OCI-LY1 (cell line): ENCODE measurements around the gene CNPY4.

Experiments used
- H2AFZ ChIP-seq: fragments of 200-600 bp; sonication (generic), shearing (Covaris generic); 2 replicates; pipeline ENCODE4 v1.6.0; 2014; ENCODE audit warnings: antibody characterized with exemption, mild to moderate bottlenecking, low read length
- H3F3A ChIP-seq: fragments of 200-600 bp; sonication (generic), shearing (Covaris generic); 2 replicates; pipeline ENCODE4 v1.6.0; 2014; ENCODE audit warnings: mild to moderate bottlenecking, antibody characterized with exemption, low read length, moderate library complexity; ENCODE audit not compliant: insufficient read depth
- H3K27ac ChIP-seq: fragments of 200-600 bp; sonication (generic); 2 replicates; pipeline ENCODE4 v1.5.1; 2014; ENCODE audit warnings: low read length, mixed run types, mild to moderate bottlenecking, low read depth; ENCODE audit not compliant: poor library complexity, severe bottlenecking
- H3K27me3 ChIP-seq: fragments of 200-600 bp; sonication (generic); 2 replicates; pipeline ENCODE4 v1.6.0; 2014; ENCODE audit warnings: antibody characterized with exemption, mild to moderate bottlenecking, low read length, moderate library complexity; ENCODE audit not compliant: insufficient read depth
- H3K36me3 ChIP-seq: fragments of 200-600 bp; sonication (generic); 2 replicates; pipeline ENCODE4 v1.6.1; 2014; ENCODE audit warnings: mild to moderate bottlenecking, antibody characterized with exemption, low read length, moderate library complexity, mixed read lengths; ENCODE audit not compliant: insufficient read depth
- H3K4me1 ChIP-seq: fragments of 200-600 bp; sonication (generic); 2 replicates; pipeline ENCODE4 v1.5.1; 2014; ENCODE audit warnings: mild to moderate bottlenecking, low read length, moderate library complexity; ENCODE audit not compliant: insufficient read depth, severe bottlenecking
- H3K4me2 ChIP-seq: fragments of 200-600 bp; sonication (generic), shearing (Covaris generic); 2 replicates; pipeline ENCODE4 v1.6.1; 2014; ENCODE audit warnings: low read length
- H3K4me3 ChIP-seq: fragments of 200-600 bp; sonication (generic); 2 replicates; pipeline ENCODE4 v1.5.1; 2014; ENCODE audit warnings: low read length, low read depth, mild to moderate bottlenecking, mixed read lengths; ENCODE audit not compliant: poor library complexity, severe bottlenecking
- H3K79me2 ChIP-seq: fragments of 200-600 bp; shearing (Covaris generic); 2 replicates; pipeline ENCODE4 v1.6.1; 2016; ENCODE audit warnings: mixed run types, low read length, mixed read lengths; ENCODE audit not compliant: insufficient read depth
- H3K9ac ChIP-seq: fragments of 200-600 bp; sonication (generic), shearing (Covaris generic); 2 replicates; pipeline ENCODE4 v1.6.1; 2014; ENCODE audit warnings: mild to moderate bottlenecking, low read length, mixed read lengths
- H3K9me2 ChIP-seq: fragments of 200-600 bp; sonication (generic), shearing (Covaris generic); 2 replicates; pipeline ENCODE4 v1.6.1; 2014; ENCODE audit warnings: low read depth, mild to moderate bottlenecking, low read length, mixed read lengths
- H3K9me3 ChIP-seq: fragments of 200-600 bp; shearing (Covaris generic); 2 replicates; pipeline ENCODE4 v1.6.1; 2014; ENCODE audit warnings: low read length, mixed read lengths
- H4K20me1 ChIP-seq: fragments of 200-600 bp; sonication (generic), shearing (Covaris generic); 2 replicates; pipeline ENCODE4 v1.6.0; 2016; ENCODE audit warnings: mild to moderate bottlenecking, low read length; ENCODE audit not compliant: insufficient read depth
- CTCF ChIP-seq: fragments of 200-600 bp; sonication (generic), shearing (Covaris generic); IDR thresholded peaks from 2 replicates; pipeline ENCODE4 v1.5.1; 2017; ENCODE audit warnings: mild to moderate bottlenecking, antibody characterized with exemption, low read length, moderate library complexity, mixed read lengths
- EZH2 ChIP-seq: fragments of 200-600 bp; sonication (generic), shearing (Covaris generic); IDR thresholded peaks from 2 replicates; pipeline ENCODE4 v1.8.0; 2017; ENCODE audit warnings: borderline replicate concordance, mixed run types, mild to moderate bottlenecking, antibody characterized with exemption, low read length, moderate library complexity, mixed read lengths

CNPY4 gene

GRCh38 chr7:100118388-100119071 lies 904 bp upstream of the CNPY4 start:
- Histone ChIP-seq H3K4me3 (peak overlapping the region; percentile 75), H4K20me1 (no peaks in the 10 kb centered on the region), H3K79me2 (no peaks in the 10 kb centered on the region), H2AFZ (no peak overlapping the region), H3K4me1 (peaks cover 29% of the 10 kb centered on the region), H3K27ac (peak overlapping the region; percentile 76), H3K27me3 (no peaks in the 10 kb centered on the region), H3K4me2 (peak overlapping the region; percentile 79), H3K36me3 (peaks cover 7% of the 10 kb centered on the region), H3F3A (no peaks in the 10 kb centered on the region), H3K9me2 (no peaks in the 10 kb centered on the region), H3K9me3 (no peaks in the 10 kb centered on the region), H3K9ac (peak overlapping the region; percentile 78)
- TF ChIP-seq EZH2 (no peak), CTCF (no peak)

DNA sequence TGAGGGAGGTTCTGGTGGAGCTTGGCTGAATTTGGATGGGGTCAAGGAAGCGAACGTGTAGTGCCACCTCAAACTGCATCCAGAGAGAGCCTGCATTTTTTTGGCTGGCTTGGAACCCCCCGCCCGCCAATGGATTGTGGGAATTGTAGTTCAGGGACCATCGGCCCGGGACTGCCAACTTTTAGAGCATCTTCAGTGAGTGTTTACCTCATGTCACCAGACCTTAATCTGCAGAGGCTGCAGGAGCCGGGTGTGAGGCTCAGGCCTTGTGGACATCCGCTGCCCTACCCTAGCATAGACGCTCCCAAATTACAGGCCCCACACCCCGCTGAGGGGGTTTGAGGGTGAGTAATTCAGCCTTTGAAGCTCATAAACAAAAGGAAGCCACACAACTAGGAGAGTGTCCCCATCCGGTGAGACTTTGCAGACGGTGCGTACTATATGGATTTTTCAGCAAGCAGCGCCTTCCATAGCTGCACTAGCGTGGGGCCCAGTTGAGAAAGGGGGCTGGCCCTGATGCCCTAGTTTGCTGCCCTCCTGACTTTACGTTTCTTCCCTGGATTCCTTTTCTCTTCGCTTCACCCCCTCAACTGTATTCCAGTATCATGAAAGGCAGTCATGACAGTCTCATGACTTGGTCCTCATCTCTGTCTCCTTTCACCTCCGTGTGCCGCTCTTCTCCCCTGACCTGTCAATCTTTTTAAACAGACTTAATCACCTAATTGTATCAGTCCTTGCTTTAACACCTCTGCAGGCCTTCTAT lies 717 bp downstream of the CNPY4 start:
- H3K4me1 ChIP-seq, result peaks cover 37% of the 10 kb centered on the region
- no peaks in the 10 kb centered on the region for H3K27me3 ChIP-seq
- peak overlapping the region; percentile 75 for H3K4me3 ChIP-seq
- peak overlapping the region; percentile 76 for H3K27ac ChIP-seq
- no peaks in the 10 kb centered on the region for H3K9me2 ChIP-seq
- H3K4me2 ChIP-seq, result peak overlapping the region; percentile 79
- H3F3A ChIP-seq, result no peaks in the 10 kb centered on the region
- H2AFZ ChIP-seq, result no peak overlapping the region
- H3K36me3 ChIP-seq, result peaks cover 14% of the 10 kb centered on the region; the same call in 1 of the 2 replicates
- no peaks in the 10 kb centered on the region for H3K79me2 ChIP-seq
- TF ChIP-seq EZH2 (no peak), CTCF (no peak)
- no peaks in the 10 kb centered on the region for H4K20me1 ChIP-seq
- H3K9me3 ChIP-seq, result no peaks in the 10 kb centered on the region
- H3K9ac ChIP-seq, result peak overlapping the region; percentile 78

- H3F3A ChIP-seq, result no peaks in the 10 kb centered on the region
- H2AFZ ChIP-seq, result no peak overlapping the region
- no peaks in the 10 kb centered on the region for H3K79me2 ChIP-seq
- H3K4me2 ChIP-seq, result peak overlapping the region; percentile 79
- peak overlapping the region; percentile 76 for H3K27ac ChIP-seq
- H3K9me2 ChIP-seq, result no peaks in the 10 kb centered on the region
- TF ChIP-seq EZH2, result no peak
- no peak for TF ChIP-seq CTCF
- H3K4me3 ChIP-seq, result peak overlapping the region; percentile 75
- H3K4me1 ChIP-seq, result peaks cover 42% of the 10 kb centered on the region
- no peaks in the 10 kb centered on the region for H3K27me3 ChIP-seq
- no peaks in the 10 kb centered on the region for H4K20me1 ChIP-seq
- peak overlapping the region; percentile 78 for H3K9ac ChIP-seq
- H3K9me3 ChIP-seq, result no peaks in the 10 kb centered on the region
- H3K36me3 ChIP-seq, result peaks cover 18% of the 10 kb centered on the region; the same call in 1 of the 2 replicates
Observed at GRCh38 chr7:100120733-100121036, 1.3 kb downstream of the CNPY4 start.
